ENCODE results near the gene SLC35B4. TPM values are rescaled to one million over a fixed set of nuclear protein-coding genes. Genes with fewer than 3 reads are reported as not detected.

SLC35B4 gene
- total RNA-seq, 2 experiments from 2014 or later = 18.9 to 20.8 TPM

- Mint-ChIP-seq H3K27me3 (ENCODE audit: low read depth) (peaks cover 6% of the 10 kb centered on the region), H3K4me3 (no peak overlapping the region), H3K4me1 (ENCODE audit: low read depth) (no peaks in the 10 kb centered on the region), H3K9me3 (ENCODE audit: insufficient read depth) (no peaks in the 10 kb centered on the region), H3K27ac (no peak overlapping the region), H3K36me3 (ENCODE audit: low read depth) (no peaks in the 10 kb centered on the region)
- ChIA-PET POLR2A (no interaction called here), CTCF (interaction anchor here (1.1 kb wide), 1 partner anchor 19 kb away, joined by 3 read pairs; no protein-coding TSS in a partner anchor)
- DNase-seq = no peak
- ATAC-seq = no peak
Observed at GRCh38 chr7:134329614-134330346, 13.1 kb upstream of the SLC35B4 start.

GRCh38 chr7:134328900-134329299 lies 12.2 kb upstream of the SLC35B4 start:
- ATAC-seq (no peak), DNase-seq (no peak)
- POLR2A ChIA-PET = no interaction called here
- no peaks in the 10 kb centered on the region for H3K36me3 Mint-ChIP-seq (ENCODE audit: low read depth)
- H3K9me3 Mint-ChIP-seq (ENCODE audit: insufficient read depth) = no peaks in the 10 kb centered on the region
- no peak overlapping the region for H3K4me3 Mint-ChIP-seq
- peaks cover 9% of the 10 kb centered on the region for H3K27me3 Mint-ChIP-seq (ENCODE audit: low read depth)
- H3K27ac Mint-ChIP-seq = no peak overlapping the region
- CTCF ChIA-PET = interaction anchor here (0.8 to 1.1 kb wide), 4 partner anchors 13 to 474 kb away, joined by 3 to 10 read pairs (median 3); partner anchors contain the start of gene SLC35B4
- no peaks in the 10 kb centered on the region for H3K4me1 Mint-ChIP-seq (ENCODE audit: low read depth)

GRCh38 chr7:134327896-134328295 lies 11.2 kb upstream of the SLC35B4 start:
- no peaks in the 10 kb centered on the region for H3K36me3 Mint-ChIP-seq (ENCODE audit: low read depth)
- peaks cover 15% of the 10 kb centered on the region for H3K27me3 Mint-ChIP-seq (ENCODE audit: low read depth)
- CTCF ChIA-PET = interaction anchor here (0.7 to 1.4 kb wide), 8 partner anchors 9 to 1934 kb away, joined by 3 to 10 read pairs (median 3); partner anchors contain the start of gene SLC35B4
- no peaks in the 10 kb centered on the region for H3K4me1 Mint-ChIP-seq (ENCODE audit: low read depth)
- H3K27ac Mint-ChIP-seq = no peak overlapping the region
- ATAC-seq (peak; percentile 91), DNase-seq (peak; percentile 78)
- POLR2A ChIA-PET = no interaction called here
- no peaks in the 10 kb centered on the region for H3K9me3 Mint-ChIP-seq (ENCODE audit: insufficient read depth)
- no peak overlapping the region for H3K4me3 Mint-ChIP-seq

- Mint-ChIP-seq H3K27me3 (ENCODE audit: low read depth) (peaks cover 21% of the 10 kb centered on the region), H3K27ac (no peak overlapping the region)
Observed at GRCh38 chr7:134324107-134324506, 7.4 kb upstream of the SLC35B4 start.

GRCh38 chr7:134320201-134320600 lies 3.5 kb upstream of the SLC35B4 start:
- ATAC-seq = no peak
- CTCF ChIA-PET = no interaction called here
- POLR2A ChIA-PET = no interaction called here
- DNase-seq = no peak
- Mint-ChIP-seq H3K4me1 (ENCODE audit: low read depth) (peaks cover 14% of the 10 kb centered on the region), H3K27me3 (ENCODE audit: low read depth) (peaks cover 21% of the 10 kb centered on the region), H3K4me3 (no peak overlapping the region), H3K36me3 (ENCODE audit: low read depth) (peaks cover 3% of the 10 kb centered on the region), H3K9me3 (ENCODE audit: insufficient read depth) (no peaks in the 10 kb centered on the region), H3K27ac (no peak overlapping the region)

More at GRCh38 chr7:134324107-134324506, 7.4 kb upstream of the SLC35B4 start:
- no peak overlapping the region for H3K4me3 Mint-ChIP-seq
- DNase-seq (no peak), ATAC-seq (no peak)
- no peaks in the 10 kb centered on the region for H3K4me1 Mint-ChIP-seq (ENCODE audit: low read depth)
- H3K9me3 Mint-ChIP-seq (ENCODE audit: insufficient read depth) = no peaks in the 10 kb centered on the region
- ChIA-PET CTCF (no interaction called here), POLR2A (no interaction called here)
- no peaks in the 10 kb centered on the region for H3K36me3 Mint-ChIP-seq (ENCODE audit: low read depth)

- POLR2A ChIA-PET = no interaction called here
Observed at GRCh38 chr7:134318443-134318842, 1.7 kb upstream of the SLC35B4 start.

GRCh38 chr7:134317434-134317833 lies 704 bp upstream of the SLC35B4 start:
- Mint-ChIP-seq H3K36me3 (ENCODE audit: low read depth) (peaks cover 5% of the 10 kb centered on the region), H3K27me3 (ENCODE audit: low read depth) (peaks cover 9% of the 10 kb centered on the region), H3K4me3 (peak overlapping the region; percentile 91), H3K4me1 (ENCODE audit: low read depth) (peaks cover 18% of the 10 kb centered on the region), H3K27ac (no peak overlapping the region), H3K9me3 (ENCODE audit: insufficient read depth) (no peaks in the 10 kb centered on the region)
- ChIA-PET POLR2A (interaction anchor here (0.7 to 1.7 kb wide), 2 partner anchors 59 to 141 kb away, joined by 3 to 5 read pairs; partner anchors contain the start of gene AKR1B1), CTCF (interaction anchor here (0.7 to 2.7 kb wide), 9 partner anchors 10 to 1150 kb away, joined by 3 to 13 read pairs (median 3); no protein-coding TSS in a partner anchor)
- no peak for DNase-seq
- no peak for ATAC-seq

More at GRCh38 chr7:134318443-134318842, 1.7 kb upstream of the SLC35B4 start:
- Mint-ChIP-seq H3K9me3 (ENCODE audit: insufficient read depth) (no peaks in the 10 kb centered on the region), H3K4me1 (ENCODE audit: low read depth) (peaks cover 18% of the 10 kb centered on the region), H3K36me3 (ENCODE audit: low read depth) (peaks cover 5% of the 10 kb centered on the region), H3K27ac (no peak overlapping the region), H3K4me3 (no peak overlapping the region), H3K27me3 (ENCODE audit: low read depth) (peaks cover 13% of the 10 kb centered on the region)
- CTCF ChIA-PET = interaction anchor here (1.4 kb wide), 1 partner anchor 12 kb away, joined by 3 read pairs; no protein-coding TSS in a partner anchor
- ATAC-seq (no peak), DNase-seq (no peak)

- ChIA-PET CTCF (interaction anchor here (1.0 to 2.7 kb wide), 6 partner anchors 11 to 198 kb away, joined by 3 to 13 read pairs (median 4); no protein-coding TSS in a partner anchor), POLR2A (interaction anchor here (1.0 to 1.7 kb wide), 3 partner anchors 11 to 143 kb away, joined by 3 to 5 read pairs (median 4); partner anchors contain the start of gene AKR1B1)
- H3K27me3 Mint-ChIP-seq (ENCODE audit: low read depth) = peaks cover 6% of the 10 kb centered on the region
- DNase-seq = peak; percentile 21
- H3K36me3 Mint-ChIP-seq (ENCODE audit: low read depth) = peaks cover 7% of the 10 kb centered on the region
- peak overlapping the region; percentile 91 for H3K4me3 Mint-ChIP-seq
- no peaks in the 10 kb centered on the region for H3K9me3 Mint-ChIP-seq (ENCODE audit: insufficient read depth)
- peaks cover 18% of the 10 kb centered on the region for H3K4me1 Mint-ChIP-seq (ENCODE audit: low read depth)
- ATAC-seq = no peak
- H3K27ac Mint-ChIP-seq = peak overlapping the region; percentile 70
Observed at GRCh38 chr7:134315679-134316538, 821 bp downstream of the SLC35B4 start.

GRCh38 chr7:134313543-134313942 lies 3.2 kb downstream of the SLC35B4 start:
- Mint-ChIP-seq H3K4me1 (ENCODE audit: low read depth) (peaks cover 24% of the 10 kb centered on the region), H3K4me3 (no peak overlapping the region), H3K9me3 (ENCODE audit: insufficient read depth) (no peaks in the 10 kb centered on the region), H3K27me3 (ENCODE audit: low read depth) (no peaks in the 10 kb centered on the region), H3K27ac (no peak overlapping the region), H3K36me3 (ENCODE audit: low read depth) (peaks cover 10% of the 10 kb centered on the region)
- no peak for DNase-seq
- CTCF ChIA-PET = interaction anchor here (0.8 kb wide), 1 partner anchor 15 kb away, joined by 3 read pairs; no protein-coding TSS in a partner anchor
- ATAC-seq = no peak
- POLR2A ChIA-PET = interaction anchor here (0.6 kb wide), 1 partner anchor 1042 kb away, joined by 3 read pairs; no protein-coding TSS in a partner anchor

- Mint-ChIP-seq H3K36me3 (ENCODE audit: low read depth) (peaks cover 10% of the 10 kb centered on the region), H3K27ac (no peak overlapping the region), H3K4me3 (no peak overlapping the region), H3K4me1 (ENCODE audit: low read depth) (peaks cover 24% of the 10 kb centered on the region), H3K27me3 (ENCODE audit: low read depth) (no peaks in the 10 kb centered on the region), H3K9me3 (ENCODE audit: insufficient read depth) (no peaks in the 10 kb centered on the region)
- ChIA-PET POLR2A (interaction anchor here (0.6 kb wide), 1 partner anchor 1042 kb away, joined by 3 read pairs; no protein-coding TSS in a partner anchor), CTCF (no interaction called here)
- ATAC-seq (no peak), DNase-seq (no peak)
Observed at GRCh38 chr7:134312717-134313116, 4.0 kb downstream of the SLC35B4 start.

GRCh38 chr7:134311807-134312206 lies 4.9 kb downstream of the SLC35B4 start:
- H3K36me3 Mint-ChIP-seq (ENCODE audit: low read depth) = peaks cover 10% of the 10 kb centered on the region
- H3K27me3 Mint-ChIP-seq (ENCODE audit: low read depth) = no peaks in the 10 kb centered on the region
- no peak overlapping the region for H3K27ac Mint-ChIP-seq
- H3K4me3 Mint-ChIP-seq = no peak overlapping the region
- POLR2A ChIA-PET = no interaction called here
- ATAC-seq (no peak), DNase-seq (no peak)
- no peaks in the 10 kb centered on the region for H3K9me3 Mint-ChIP-seq (ENCODE audit: insufficient read depth)
- peaks cover 18% of the 10 kb centered on the region for H3K4me1 Mint-ChIP-seq (ENCODE audit: low read depth)
- CTCF ChIA-PET = no interaction called here

Measured in activated CD8-positive, alpha-beta T cell treated with anti-CD3 and anti-CD28 coated beads, Interleukin-2, amount 10 ng/mL, durations not matched to agents 7 days and 5 days (primary cell).